Measurements from ENCODE around the gene COL18A1. TPM values are rescaled to one million over a fixed set of nuclear protein-coding genes. Genes with fewer than 3 reads are reported as not detected.
A peak's percentile ranks its signal among the peaks of the same experiment; 100 is the strongest.

The COL18A1 gene
- total RNA-seq, 4 donors from 2014 or later = 97.7 to 173 (median 110) TPM

DNA sequence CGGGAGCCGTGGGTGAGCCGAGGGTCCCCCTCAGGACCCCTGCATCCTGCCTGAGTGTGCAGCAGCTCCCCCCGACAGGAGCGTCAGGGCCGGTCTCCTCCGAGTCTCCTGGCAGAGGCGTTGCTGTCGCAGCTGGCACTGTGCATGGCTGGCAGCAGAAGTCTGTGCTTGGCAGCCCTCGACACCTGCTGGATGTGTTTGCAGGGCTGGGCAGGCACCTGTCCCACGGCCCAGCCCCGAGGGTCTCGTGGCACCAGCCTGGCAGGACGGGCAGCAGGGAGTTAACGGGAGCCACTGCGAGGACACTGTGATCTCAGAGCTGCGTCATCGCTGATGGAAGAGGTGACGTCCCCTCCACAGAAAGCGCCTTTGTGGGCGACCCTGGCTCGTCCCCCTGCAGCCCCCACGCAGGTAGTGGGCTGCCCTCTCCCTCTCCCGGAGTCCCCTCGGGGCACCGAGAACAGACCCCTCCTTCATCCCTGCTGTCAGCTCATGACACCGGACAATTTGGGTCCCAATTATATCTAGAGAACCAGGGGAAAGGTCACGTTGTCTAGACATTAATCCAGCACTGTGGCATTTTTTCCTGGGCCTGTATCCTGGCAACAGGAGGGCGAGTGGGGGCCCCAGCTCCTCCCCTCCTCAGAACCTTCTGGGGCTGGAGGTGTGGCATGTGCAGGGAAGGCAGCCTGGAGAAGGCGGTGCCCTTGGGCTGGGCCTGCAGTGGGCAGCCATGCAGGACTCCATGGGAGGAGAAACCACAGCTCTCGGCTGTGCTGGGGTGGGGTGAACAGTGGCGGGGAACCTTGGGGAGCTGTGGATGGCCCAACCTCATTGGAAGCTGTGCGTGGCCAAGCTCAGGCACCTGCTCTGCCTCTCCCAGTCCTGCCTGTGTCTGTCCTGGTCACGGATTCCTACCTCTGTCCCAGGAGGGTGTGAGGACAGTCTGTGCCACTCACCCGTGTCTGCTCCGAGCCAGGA is 15.4 kb downstream of the COL18A1 start:
- Histone ChIP-seq H3K4me1 (peaks cover 16 to 58% (median 34%) of the 10 kb centered on the region in 4 donors), H3K9me3 (no peaks in the 10 kb centered on the region), H3K36me3 (peaks cover 0 to 2% (median 0%) of the 10 kb centered on the region in 4 donors), H3K4me3 (no peak overlapping the region), H3K27ac (replicated peaks in 1 of 4) (peak overlapping the region in 3 of 4 donors; percentile 26 to 50 (median 48)), H3K27me3 (no peaks in the 10 kb centered on the region)
- no peak for DNase-seq (ENCODE audit: extremely low spot score)
- WGBS = 66% methylated on average over 22 of the region's 36 CpGs
- intact Hi-C loops (cut with DNase I) = no loop called here
- TF ChIP-seq CTCF (IDR thresholded peaks at IDR 0.05) (no peak), EP300 (IDR thresholded peaks at IDR 0.05) (no peak), POLR2AphosphoS5 (IDR thresholded peaks at IDR 0.05) (no peak), POLR2A (IDR thresholded peaks at IDR 0.05; ENCODE audit: low read depth) (no peak)

DNA sequence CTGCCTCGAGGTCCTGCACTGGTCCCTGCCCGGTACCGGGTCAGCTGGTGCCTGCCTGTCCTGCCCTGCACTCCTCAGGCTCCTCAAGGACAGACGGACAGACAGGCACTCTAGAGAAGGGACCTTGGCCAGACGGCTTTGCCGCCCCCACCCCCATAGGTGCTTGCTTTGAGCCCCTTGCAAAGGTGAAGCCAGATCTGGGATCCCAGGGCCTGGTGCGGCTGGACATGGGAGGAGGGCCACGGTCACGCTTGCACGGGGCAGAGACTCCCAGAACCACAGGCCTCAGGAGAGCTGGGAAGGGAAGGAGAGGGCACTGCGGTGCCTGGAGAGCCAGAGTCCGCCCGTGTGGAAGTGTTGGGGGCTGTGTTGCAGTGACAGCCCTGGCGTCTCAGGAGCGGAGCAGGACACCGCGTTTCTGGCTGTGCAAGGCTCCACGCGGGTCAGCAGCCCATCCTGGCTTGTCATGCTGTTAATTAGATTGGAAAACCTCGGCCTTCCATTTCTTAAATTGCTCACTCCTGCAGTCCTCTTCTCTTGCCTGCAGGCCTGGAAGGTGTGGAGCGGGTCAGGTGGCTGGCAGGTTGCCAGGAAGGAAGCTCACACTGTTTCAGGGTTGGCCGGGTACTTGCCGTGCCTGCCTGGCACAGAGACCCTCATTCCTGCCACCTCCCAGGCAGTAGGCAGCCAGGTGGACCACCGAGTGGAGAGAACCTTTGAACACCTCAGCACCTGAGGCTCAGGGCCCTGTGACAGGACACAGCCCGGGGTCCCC is 16.3 kb downstream of the COL18A1 start:
- TF ChIP-seq POLR2AphosphoS5 (IDR thresholded peaks at IDR 0.05) (no peak), CTCF (IDR thresholded peaks at IDR 0.05) (no peak), EP300 (IDR thresholded peaks at IDR 0.05) (no peak), POLR2A (IDR thresholded peaks at IDR 0.05; ENCODE audit: low read depth) (no peak)
- Histone ChIP-seq H3K27me3 (no peaks in the 10 kb centered on the region), H3K27ac (replicated peaks in 1 of 4) (peak overlapping the region in 3 of 4 donors; percentile 26 to 50 (median 48)), H3K4me1 (peaks cover 16 to 54% (median 33%) of the 10 kb centered on the region in 4 donors), H3K4me3 (no peak overlapping the region), H3K36me3 (no peaks in the 10 kb centered on the region), H3K9me3 (no peaks in the 10 kb centered on the region)
- WGBS = 85% methylated on average over 16 of the region's 25 CpGs
- intact Hi-C loops (cut with DNase I) = no loop called here
- no peak for DNase-seq (ENCODE audit: extremely low spot score)

GRCh38 chr21:45421846-45422775 is 17.1 kb downstream of the COL18A1 start:
- Histone ChIP-seq H3K4me1 (peaks cover 16 to 53% (median 37%) of the 10 kb centered on the region in 4 donors), H3K36me3 (no peaks in the 10 kb centered on the region)

More at GRCh38 chr21:45421846-45422775, 17.1 kb downstream of the COL18A1 start:
- peak overlapping the region in 1 of 4 donors; percentile 48 for H3K27ac ChIP-seq (replicated peaks in 1 of 4)
- no peaks in the 10 kb centered on the region for H3K9me3 ChIP-seq
- intact Hi-C loops (cut with DNase I) = no loop called here
- H3K27me3 ChIP-seq = no peaks in the 10 kb centered on the region
- TF ChIP-seq CTCF (IDR thresholded peaks at IDR 0.05) (no peak), POLR2AphosphoS5 (IDR thresholded peaks at IDR 0.05) (no peak), POLR2A (IDR thresholded peaks at IDR 0.05; ENCODE audit: low read depth) (no peak), EP300 (IDR thresholded peaks at IDR 0.05) (no peak)
- DNase-seq (ENCODE audit: extremely low spot score) = no peak
- 93% methylated on average over 21 of the region's 28 CpGs for WGBS
- no peak overlapping the region for H3K4me3 ChIP-seq
